GM12891 (cell line): ENCODE data around the gene NME3.
"Not testable (repeated sequence)": the region's sequence is repeated elsewhere in the genome, so short reads cannot be mapped to it uniquely, and the experiment has no call there.

Experiments
- DNase-seq: peaks from one replicate; pipeline ENCODE4 v3.0.0; 2011; ENCODE audit warnings: low spot score; ENCODE audit not compliant: insufficient read length
- FAIRE-seq: peaks from 2 replicates; lab custom pipeline; 2011; peaks lifted over from hg19 to GRCh38; lab: Jason Lieb, UNC
- PAX5 ChIP-seq: IDR thresholded peaks from 2 replicates; pipeline ENCODE4 v1.6.1; 2011; ENCODE audit warnings: low read length, moderate library complexity, mild to moderate bottlenecking; ENCODE audit not compliant: insufficient read depth, severe bottlenecking
- POLR2A ChIP-seq: IDR thresholded peaks from 2 replicates; pipeline ENCODE4 v1.6.1; 2011; ENCODE audit warnings: low read depth, low read length, control low read depth
- POLR2AphosphoS5 ChIP-seq: IDR thresholded peaks from 2 replicates; pipeline ENCODE4 v1.6.1; 2011; ENCODE audit warnings: low read depth, low read length, control low read depth
- POU2F2 ChIP-seq: IDR thresholded peaks from 2 replicates; pipeline ENCODE4 v1.6.1; 2011; ENCODE audit warnings: low read depth, mild to moderate bottlenecking, control low read depth, low read length, moderate library complexity
- SPI1 ChIP-seq: IDR thresholded peaks from 2 replicates; pipeline ENCODE4 v1.6.1; 2011; ENCODE audit warnings: low read depth, low read length, control low read depth
- TAF1 ChIP-seq: IDR thresholded peaks from 2 replicates; pipeline ENCODE4 v1.6.1; 2011; ENCODE audit warnings: low read depth, low read length, control low read depth

The NME3 gene

GRCh38 chr16:1743376-1744337 lies 27.7 kb downstream of the NME3 start:
- no peak for DNase-seq
- FAIRE-seq: no peak
- TF ChIP-seq POLR2A (no peak), POU2F2 (no peak)

DNA sequence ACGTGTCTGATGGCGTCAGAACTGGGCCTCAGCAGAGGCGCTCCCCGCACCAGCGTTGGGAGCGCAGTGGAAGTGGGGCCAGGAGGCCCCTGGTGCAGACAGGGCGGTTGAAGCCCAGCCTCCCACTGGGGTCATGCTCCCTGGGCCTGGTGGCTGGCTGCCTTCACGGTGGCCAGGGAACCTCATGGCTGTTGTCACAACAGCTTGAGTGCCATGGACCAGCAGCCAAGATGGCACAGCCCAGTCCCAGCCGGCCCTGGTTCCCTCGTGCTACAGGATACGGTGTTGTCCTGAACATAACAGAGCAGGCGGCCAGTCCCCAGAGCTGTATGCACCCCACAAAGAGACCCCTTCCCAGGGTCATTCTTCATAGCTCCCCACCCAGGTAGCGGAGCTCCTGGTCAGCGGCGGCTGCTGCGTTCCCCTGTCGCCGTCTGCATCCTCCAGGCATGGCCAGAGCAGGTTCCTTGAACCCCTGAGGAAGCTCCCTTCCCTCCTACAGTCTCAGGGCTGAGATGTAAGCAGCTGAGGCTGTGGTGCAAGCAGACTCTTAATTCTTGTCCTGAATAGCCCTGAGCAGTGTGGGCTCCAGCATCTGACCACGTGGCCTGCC lies 29.7 kb downstream of the NME3 start:
- DNase-seq: no peak
- no peak for FAIRE-seq
- TF ChIP-seq TAF1: no peak
- no peak for TF ChIP-seq PAX5
- TF ChIP-seq POLR2AphosphoS5: no peak
- TF ChIP-seq POLR2A: no peak
- TF ChIP-seq POU2F2: no peak
- no peak for TF ChIP-seq SPI1

GRCh38 chr16:1740781-1741490 lies 30.4 kb downstream of the NME3 start:
- TF ChIP-seq SPI1 (no peak), POU2F2 (no peak), TAF1 (no peak), POLR2AphosphoS5 (no peak), PAX5 (no peak), POLR2A (no peak)
- no peak for DNase-seq
- no peak for FAIRE-seq

GRCh38 chr16:1740234-1740633 lies 31.1 kb downstream of the NME3 start:
- no peak for DNase-seq
- no peak for FAIRE-seq
- TF ChIP-seq SPI1 (no peak), PAX5 (no peak), POU2F2 (no peak), POLR2A (no peak), POLR2AphosphoS5 (no peak; the same call in 1 of the 2 replicates)

DNA sequence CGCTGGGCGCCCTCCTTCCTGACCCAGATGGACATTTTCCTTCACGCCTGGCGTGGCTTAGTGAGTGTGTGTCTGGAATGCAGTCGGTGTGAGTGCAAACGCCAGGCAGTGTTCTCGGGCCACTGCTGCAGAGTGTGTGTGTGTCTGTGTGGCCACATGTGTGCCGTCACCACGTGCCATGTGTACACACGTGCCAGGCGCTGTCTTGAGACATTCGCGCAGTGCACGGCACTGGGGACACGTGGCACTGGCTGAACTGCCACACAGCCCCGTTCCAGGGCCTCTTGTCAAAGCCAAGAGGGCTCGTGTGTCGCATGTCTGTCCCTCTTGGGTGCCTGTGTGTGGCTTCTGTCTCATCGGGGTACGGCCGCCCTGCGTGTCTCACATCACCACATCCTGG lies 36.5 kb downstream of the NME3 start:
- FAIRE-seq (no peak), DNase-seq (no peak)
- TF ChIP-seq POLR2A (no peak), POLR2AphosphoS5 (no peak), PAX5 (no peak), SPI1 (no peak), TAF1 (no peak), POU2F2 (no peak)

DNA sequence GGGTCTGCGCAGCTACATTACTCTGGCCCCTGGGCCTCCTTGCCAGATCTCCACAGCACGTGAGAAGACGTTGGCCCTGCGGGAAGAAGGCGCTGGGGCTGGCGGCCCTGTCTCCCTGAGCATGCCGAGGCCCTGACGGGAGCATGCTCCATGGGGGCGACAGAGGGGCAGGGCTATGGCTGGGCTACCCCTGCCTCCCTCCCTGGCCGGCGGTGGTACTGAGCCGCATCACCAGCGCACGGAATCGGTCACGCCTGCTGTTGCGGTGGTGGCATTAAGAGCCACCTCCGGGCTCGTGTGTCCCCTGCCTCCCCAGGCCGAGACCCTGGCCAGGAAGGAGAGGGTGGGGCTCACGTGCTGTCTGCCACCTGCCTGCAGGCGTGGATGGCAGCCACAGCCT lies 37.2 kb downstream of the NME3 start:
- TF ChIP-seq POU2F2: no peak
- TF ChIP-seq SPI1: no peak
- no peak for TF ChIP-seq PAX5
- no peak for TF ChIP-seq POLR2A
- no peak for TF ChIP-seq TAF1
- TF ChIP-seq POLR2AphosphoS5: no peak
- DNase-seq (no peak), FAIRE-seq (no peak)

DNA sequence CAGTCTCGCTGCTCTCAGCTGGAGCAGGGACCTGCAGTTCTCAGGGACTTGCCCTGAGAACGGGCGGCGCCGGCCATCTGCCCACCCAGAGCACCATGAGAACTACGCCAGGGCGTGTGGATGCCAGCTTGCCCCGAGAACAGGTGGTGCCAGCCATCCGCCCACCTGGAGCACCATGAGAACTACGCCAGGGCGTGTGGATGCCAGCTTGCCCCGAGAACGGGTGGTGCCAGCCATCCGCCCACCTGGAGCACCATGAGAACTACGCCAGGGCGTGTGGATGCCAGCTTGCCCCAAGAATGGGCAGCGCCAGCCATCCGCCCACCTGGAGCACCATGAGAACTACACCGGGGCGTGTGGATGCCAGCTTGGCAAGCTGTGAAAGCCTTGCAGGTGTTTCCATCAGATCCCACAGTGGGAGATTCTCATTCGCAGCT lies 38.8 kb downstream of the NME3 start:
- DNase-seq, FAIRE-seq: not testable (repeated sequence)

DNA sequence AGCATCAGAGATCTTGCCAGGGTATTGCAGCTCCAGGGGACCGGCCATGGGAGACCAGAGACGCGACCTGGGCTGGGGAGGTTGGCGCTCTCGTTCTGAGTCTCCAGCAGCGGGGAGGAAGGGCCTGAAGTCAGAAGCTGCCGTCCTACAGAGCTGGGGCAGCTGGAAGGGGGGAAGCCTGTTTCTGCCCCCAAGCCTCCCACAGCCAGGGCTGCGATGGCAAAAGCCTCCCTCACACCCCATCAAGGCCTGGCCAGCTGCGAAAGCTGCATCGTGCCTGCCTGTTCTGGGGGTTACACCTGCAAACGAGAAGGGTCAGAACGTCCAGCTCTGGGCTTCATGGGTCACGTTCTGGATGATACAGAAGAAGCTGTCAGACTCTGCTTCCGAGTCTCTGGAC lies 39.3 kb downstream of the NME3 start:
- DNase-seq (no peak), FAIRE-seq (no peak)
- no peak for TF ChIP-seq PAX5
- TF ChIP-seq TAF1: no peak
- no peak for TF ChIP-seq POLR2A
- TF ChIP-seq POU2F2: no peak
- TF ChIP-seq POLR2AphosphoS5: no peak
- TF ChIP-seq SPI1: no peak

DNA sequence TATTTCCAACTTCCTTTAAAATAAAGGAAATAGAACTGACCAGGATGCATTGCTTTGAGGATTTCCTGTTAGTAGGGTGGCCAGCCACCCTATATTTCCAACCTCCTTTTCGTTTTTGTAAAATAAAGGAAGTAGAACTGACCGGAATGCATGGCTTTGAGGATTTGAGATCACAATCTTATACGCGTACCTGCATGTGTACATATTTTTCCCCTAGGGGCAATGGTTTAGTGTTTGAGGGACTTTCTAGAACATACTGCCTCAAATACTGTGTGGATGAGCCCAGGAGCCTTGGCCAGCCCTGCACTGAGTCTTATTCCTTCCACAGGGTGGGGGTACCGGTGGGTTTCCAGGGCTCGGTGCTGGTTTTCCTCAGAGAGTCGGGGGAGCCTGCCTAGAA lies 39.7 kb downstream of the NME3 start:
- FAIRE-seq (no peak), DNase-seq (no peak)
- TF ChIP-seq POU2F2: no peak
- no peak for TF ChIP-seq TAF1
- TF ChIP-seq POLR2AphosphoS5: no peak
- no peak for TF ChIP-seq SPI1
- no peak for TF ChIP-seq POLR2A
- no peak for TF ChIP-seq PAX5
